AG04450 (cell line): Measurements from ENCODE around the gene KLRC3. TPM values are rescaled to one million over a fixed set of nuclear protein-coding genes. Genes with fewer than 3 reads are reported as not detected.
"Not testable (repeated sequence)": the region's sequence is repeated elsewhere in the genome, so short reads cannot be mapped to it uniquely, and the experiment has no call there.

Source experiments
- CTCF ChIA-PET: fragments of 300-600, 350-600 bp; formaldehyde crosslinking; extraction: SDS; loops from one replicate; lab custom pipeline; 2022; ENCODE audit warnings: antibody characterized with exemption, inconsistent platforms; lab: Charles Lee
- POLR2A ChIA-PET: fragments of 350-600 bp; formaldehyde crosslinking; extraction: SDS; loops from one replicate; lab custom pipeline; 2021; ENCODE audit warnings: antibody characterized with exemption, inconsistent platforms; lab: Yijun Ruan, JAX
- DNase-seq: peaks from one replicate; pipeline ENCODE4 v3.0.0-alpha.2; 2011; ENCODE audit warnings: low read depth, low spot score
- H3K27ac ChIP-seq: one replicate; pipeline ENCODE4 v1.5.1; 2012; ENCODE audit warnings: low read depth, low read length, control low read depth
- H3K27me3 ChIP-seq: one replicate; pipeline ENCODE4 v1.6.0; 2012; ENCODE audit warnings: low read length; ENCODE audit not compliant: control insufficient read depth, insufficient read depth
- H3K4me3 ChIP-seq: 2 replicates; pipeline ENCODE4 v1.5.1; 2011; ENCODE audit warnings: mild to moderate bottlenecking, low read depth, low read length, control low read depth
- H3K9me3 ChIP-seq: 2 replicates; pipeline ENCODE4 v1.5.1; 2012; ENCODE audit warnings: low read length; ENCODE audit not compliant: control insufficient read depth, insufficient read depth
- polyA plus RNA-seq: library from polyadenylated mRNA; depleted of rRNA; stranded (reverse); fragments of >200 nt; gene quantifications from 2 replicates; pipeline ENCODE4 v1.2.3, GENCODE V29; 2011
- TF ChIP-seq, protein P1 (sequence below): IDR thresholded peaks from 2 replicates; pipeline ENCODE4 v1.5.1; 2011; ENCODE audit warnings: low read depth, low read length, control low read depth, inconsistent platforms

The KLRC3 gene
- polyA plus RNA-seq, 1 experiment = not detected

DNA sequence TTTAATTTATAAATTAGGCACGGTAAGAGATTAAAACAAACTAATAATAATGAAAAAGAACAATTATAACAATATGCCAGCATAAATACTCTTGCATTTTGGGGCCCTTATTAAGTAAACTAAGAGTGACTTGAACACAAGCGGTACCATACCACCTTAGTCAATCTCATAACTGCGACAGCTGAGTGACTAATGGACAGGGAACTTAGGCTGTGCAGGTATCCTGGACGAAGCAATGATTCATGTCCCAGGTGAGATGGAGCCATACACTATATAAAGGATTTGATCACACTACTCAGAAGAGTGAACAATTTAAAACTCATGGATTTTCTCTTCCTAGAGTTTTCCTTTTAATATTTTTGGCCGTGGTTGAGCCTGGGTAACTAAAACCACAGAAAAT is 15.1 kb downstream of the KLRC3 start:
- TF ChIP-seq, protein P1, sequence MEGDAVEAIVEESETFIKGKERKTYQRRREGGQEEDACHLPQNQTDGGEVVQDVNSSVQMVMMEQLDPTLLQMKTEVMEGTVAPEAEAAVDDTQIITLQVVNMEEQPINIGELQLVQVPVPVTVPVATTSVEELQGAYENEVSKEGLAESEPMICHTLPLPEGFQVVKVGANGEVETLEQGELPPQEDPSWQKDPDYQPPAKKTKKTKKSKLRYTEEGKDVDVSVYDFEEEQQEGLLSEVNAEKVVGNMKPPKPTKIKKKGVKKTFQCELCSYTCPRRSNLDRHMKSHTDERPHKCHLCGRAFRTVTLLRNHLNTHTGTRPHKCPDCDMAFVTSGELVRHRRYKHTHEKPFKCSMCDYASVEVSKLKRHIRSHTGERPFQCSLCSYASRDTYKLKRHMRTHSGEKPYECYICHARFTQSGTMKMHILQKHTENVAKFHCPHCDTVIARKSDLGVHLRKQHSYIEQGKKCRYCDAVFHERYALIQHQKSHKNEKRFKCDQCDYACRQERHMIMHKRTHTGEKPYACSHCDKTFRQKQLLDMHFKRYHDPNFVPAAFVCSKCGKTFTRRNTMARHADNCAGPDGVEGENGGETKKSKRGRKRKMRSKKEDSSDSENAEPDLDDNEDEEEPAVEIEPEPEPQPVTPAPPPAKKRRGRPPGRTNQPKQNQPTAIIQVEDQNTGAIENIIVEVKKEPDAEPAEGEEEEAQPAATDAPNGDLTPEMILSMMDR = no peak
- no peaks in the 10 kb centered on the region for H3K27me3 ChIP-seq
- H3K4me3 ChIP-seq = no peak overlapping the region
- H3K27ac ChIP-seq = no peak overlapping the region
- DNase-seq = no peak
- ChIA-PET POLR2A (no interaction called here), CTCF (interaction anchor here (1.4 kb wide), 1 partner anchor 158 kb away, joined by 3 read pairs; no protein-coding TSS in a partner anchor)
- H3K9me3 ChIP-seq = no peaks in the 10 kb centered on the region

DNA sequence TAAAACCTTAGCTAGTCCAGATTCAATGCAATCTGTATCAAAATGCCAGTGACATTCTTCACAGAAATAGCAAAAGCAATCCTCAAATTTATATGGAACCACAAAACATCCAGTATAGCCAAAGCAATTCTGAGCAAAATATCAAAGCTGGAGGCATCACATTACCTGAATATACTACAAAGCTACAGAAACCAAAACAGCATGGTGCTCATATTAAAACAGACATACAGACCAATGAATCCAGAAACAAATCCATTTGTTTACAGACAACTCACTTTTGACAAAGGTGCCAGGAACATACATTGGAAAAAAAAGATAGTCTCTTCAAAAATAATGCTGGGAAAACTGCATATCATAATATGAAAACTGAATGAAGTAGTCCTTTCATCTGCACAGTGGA is 15.6 kb downstream of the KLRC3 start:
- TF ChIP-seq, protein P1 = no peak
- Histone ChIP-seq H3K27me3 (no peaks in the 10 kb centered on the region), H3K27ac (no peak overlapping the region), H3K4me3 (no peak overlapping the region), H3K9me3 (no peaks in the 10 kb centered on the region)
- DNase-seq = no peak
- CTCF ChIA-PET = interaction anchor here (1.4 kb wide), 1 partner anchor 159 kb away, joined by 3 read pairs; no protein-coding TSS in a partner anchor
- POLR2A ChIA-PET = no interaction called here

DNA sequence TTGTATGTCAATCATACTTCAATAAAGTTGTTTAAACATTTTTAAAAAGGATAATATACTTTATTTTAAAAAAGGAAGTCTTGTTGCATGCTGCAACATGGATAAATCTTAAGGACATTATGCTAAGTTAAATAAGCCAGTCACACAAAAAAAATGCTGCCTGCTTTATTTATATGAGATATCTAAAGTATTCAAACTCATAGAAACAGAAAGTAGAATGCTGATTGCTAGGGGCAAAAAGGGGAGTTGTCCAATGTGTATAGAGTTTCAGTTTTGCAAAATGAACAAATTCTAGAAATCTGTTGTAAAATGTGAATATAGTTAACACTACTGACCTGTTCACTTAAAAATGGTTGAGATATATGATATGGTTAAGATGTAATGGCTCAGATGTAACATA is 19.6 kb downstream of the KLRC3 start:
- TF ChIP-seq, protein P1 = no peak
- no peak for DNase-seq
- no peaks in the 10 kb centered on the region for H3K27me3 ChIP-seq
- POLR2A ChIA-PET = no interaction called here
- no peak overlapping the region for H3K27ac ChIP-seq
- H3K9me3 ChIP-seq = no peaks in the 10 kb centered on the region
- CTCF ChIA-PET = no interaction called here
- no peak overlapping the region for H3K4me3 ChIP-seq

DNA sequence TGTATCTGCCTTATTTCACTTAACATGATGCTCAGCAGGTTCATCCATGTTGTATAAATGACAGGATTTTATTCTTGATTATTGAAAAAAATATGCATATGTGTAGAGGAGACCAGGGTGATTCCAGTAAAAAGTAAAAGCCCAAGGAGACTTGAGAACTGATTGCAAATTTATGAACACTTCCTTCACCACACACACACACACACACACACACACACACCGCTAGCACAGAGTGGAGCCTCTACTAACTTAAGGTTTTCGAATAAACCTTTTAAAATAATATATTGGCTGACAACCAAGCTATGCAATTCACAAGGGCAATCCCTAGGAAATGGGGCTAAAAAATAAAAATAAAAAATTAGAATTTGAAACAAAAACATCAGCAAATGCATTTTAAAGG is 22.2 kb downstream of the KLRC3 start:
- Histone ChIP-seq H3K27ac (no peak overlapping the region), H3K27me3 (no peaks in the 10 kb centered on the region), H3K9me3 (no peaks in the 10 kb centered on the region), H3K4me3 (no peak overlapping the region)
- no peak for DNase-seq
- ChIA-PET CTCF (no interaction called here), POLR2A (no interaction called here)
- TF ChIP-seq, protein P1 = no peak

DNA sequence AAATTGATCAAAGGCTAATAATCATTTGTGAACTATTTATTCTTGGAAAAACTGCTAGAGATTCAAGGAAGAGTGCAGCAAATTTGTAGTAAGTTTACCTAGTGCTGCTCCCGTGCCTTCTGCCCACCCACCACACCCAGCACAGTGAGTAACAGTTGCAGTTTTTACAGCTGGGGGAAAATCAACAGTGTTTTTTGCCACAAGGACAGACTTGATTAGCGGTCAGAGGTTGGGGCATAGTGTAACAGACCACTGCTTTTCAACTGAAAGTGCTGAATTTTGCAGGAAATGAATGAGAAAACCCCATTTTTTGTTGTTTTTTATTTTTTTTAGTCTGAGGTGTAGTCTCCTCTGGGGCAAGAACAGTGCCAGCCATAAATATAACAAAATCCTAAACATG is 23.1 kb downstream of the KLRC3 start:
- no peak overlapping the region for H3K4me3 ChIP-seq
- POLR2A ChIA-PET = interaction anchor here (0.6 kb wide), 1 partner anchor 277 kb away, joined by 7 read pairs; no protein-coding TSS in a partner anchor

DNA sequence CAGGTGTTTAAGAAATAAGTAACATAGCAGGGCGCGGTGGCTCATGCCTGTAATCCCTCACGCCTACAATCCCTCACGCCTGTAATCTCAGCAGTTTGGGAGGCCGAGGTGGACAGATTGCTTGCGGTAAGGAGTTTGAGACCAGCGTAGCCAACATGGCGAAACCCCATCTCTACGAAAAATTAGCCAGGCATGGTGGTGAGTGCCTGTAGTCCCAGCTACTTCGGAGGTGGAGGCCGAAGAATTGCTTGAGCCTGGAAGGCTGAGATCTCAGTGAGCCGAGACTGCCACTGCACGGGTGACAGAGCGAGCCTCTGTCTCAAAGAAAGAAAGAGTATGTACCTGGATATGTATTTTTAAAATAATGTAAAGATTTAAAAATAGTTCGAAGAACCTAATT is 24.2 kb downstream of the KLRC3 start:
- DNase-seq, H3K27ac ChIP-seq, H3K9me3 ChIP-seq, H3K4me3 ChIP-seq, POLR2A ChIA-PET, CTCF ChIA-PET, H3K27me3 ChIP-seq: not testable (repeated sequence)

More for the DNA sequence above, 23.1 kb downstream of the KLRC3 start:
- H3K27ac ChIP-seq = no peak overlapping the region
- TF ChIP-seq, protein P1 = no peak
- no peak for DNase-seq
- no peaks in the 10 kb centered on the region for H3K9me3 ChIP-seq
- H3K27me3 ChIP-seq = no peaks in the 10 kb centered on the region
- CTCF ChIA-PET = no interaction called here
